Endodermal cell (in vitro differentiated cells): ENCODE results near the gene ITSN1. TPM values are rescaled to one million over a fixed set of nuclear protein-coding genes. Genes with fewer than 3 reads are reported as not detected.
"Not testable (repeated sequence)": the region's sequence is repeated elsewhere in the genome, so short reads cannot be mapped to it uniquely, and the experiment has no call there.

Source experiments
- DNase-seq: peaks from one replicate; pipeline ENCODE4 v3.0.0-alpha.2; 2017
- H3K27ac ChIP-seq: 2 replicates; pipeline ENCODE4 v1.5.1; 2013; ENCODE audit warnings: mild to moderate bottlenecking, low read depth, low read length, moderate library complexity
- H3K27me3 ChIP-seq: 2 replicates; pipeline ENCODE4 v1.6.1; 2013; ENCODE audit warnings: mild to moderate bottlenecking, low read length, moderate library complexity; ENCODE audit not compliant: insufficient read depth, control insufficient read depth, poor library complexity, severe bottlenecking
- H3K36me3 ChIP-seq: 2 replicates; pipeline ENCODE4 v1.7.0; 2013; ENCODE audit warnings: mild to moderate bottlenecking, low read length, moderate library complexity; ENCODE audit not compliant: control insufficient read depth, insufficient read depth
- H3K4me1 ChIP-seq: one replicate; pipeline ENCODE4 v1.7.0; 2013; ENCODE audit warnings: low read length; ENCODE audit not compliant: control insufficient read depth, insufficient read depth
- H3K4me3 ChIP-seq: 2 replicates; pipeline ENCODE4 v1.5.1; 2013; ENCODE audit warnings: mild to moderate bottlenecking, low read length, moderate library complexity
- H3K9ac ChIP-seq: 2 replicates; pipeline ENCODE4 v1.6.1; 2013; ENCODE audit warnings: mild to moderate bottlenecking, low read length, moderate library complexity; ENCODE audit not compliant: poor library complexity, severe bottlenecking; ENCODE audit errors: extremely low read depth
- H3K9me3 ChIP-seq: 2 replicates; pipeline ENCODE4 v1.6.1; 2013; ENCODE audit warnings: mild to moderate bottlenecking, low read length, moderate library complexity; ENCODE audit not compliant: control insufficient read depth
- H3K27ac Mint-ChIP-seq: 2 replicates; pipeline ENCODE4 v1.8.0; 2020; ENCODE audit warnings: mixed read lengths
- H3K27me3 Mint-ChIP-seq: 2 replicates; pipeline ENCODE4 v1.8.0; 2021; ENCODE audit warnings: mild to moderate bottlenecking, mixed read lengths; ENCODE audit not compliant: insufficient read depth
- H3K36me3 Mint-ChIP-seq: 2 replicates; pipeline ENCODE4 v1.8.0; 2020; ENCODE audit warnings: low read depth, mixed read lengths
- H3K4me1 Mint-ChIP-seq: 2 replicates; pipeline ENCODE4 v1.8.0; 2020; ENCODE audit warnings: mixed read lengths
- H3K4me3 Mint-ChIP-seq: 2 replicates; pipeline ENCODE4 v1.8.0; 2020; ENCODE audit warnings: mild to moderate bottlenecking, moderate library complexity, mixed read lengths
- H3K9me3 Mint-ChIP-seq: 2 replicates; pipeline ENCODE4 v1.8.0; 2020; ENCODE audit warnings: mild to moderate bottlenecking, mixed read lengths
- CTCF ChIP-seq: fragments of 200-600 bp; sonication (generic); conservative IDR thresholded peaks from 2 replicates; pipeline ENCODE4 v1.5.0; 2021; ENCODE audit warnings: antibody characterized with exemption, mild to moderate bottlenecking
- WGBS, 2 experiments: methylation state at CpG; one replicate each; pipeline versions ENCODE4 v1.1.5 to v1.1.7; 2013; ENCODE audit warnings: missing lambda C conversion rate in 2 of 2, mixed read lengths in 1 of 2; ENCODE audit not compliant: insufficient coverage in 1 of 2, insufficient read length in 1 of 2; 5-methylcytosine and 5-hydroxymethylcytosine counted together
- total RNA-seq, 2 donors: library from RNA; stranded (reverse); fragmentation: NEBNext Ultra II Directional in 1 of 2; extraction: Animal tissue kit (Norgen Biotek cat#: 25700) in 1 of 2; gene quantifications; 2 replicates in 1 of 2; 3 replicates in 1 of 2; pipeline ENCODE4 v1.2.1, GENCODE V29; 2021

Gene ITSN1
- total RNA-seq, 2 donors from 2014 or later: 89.6 to 104 TPM

DNA sequence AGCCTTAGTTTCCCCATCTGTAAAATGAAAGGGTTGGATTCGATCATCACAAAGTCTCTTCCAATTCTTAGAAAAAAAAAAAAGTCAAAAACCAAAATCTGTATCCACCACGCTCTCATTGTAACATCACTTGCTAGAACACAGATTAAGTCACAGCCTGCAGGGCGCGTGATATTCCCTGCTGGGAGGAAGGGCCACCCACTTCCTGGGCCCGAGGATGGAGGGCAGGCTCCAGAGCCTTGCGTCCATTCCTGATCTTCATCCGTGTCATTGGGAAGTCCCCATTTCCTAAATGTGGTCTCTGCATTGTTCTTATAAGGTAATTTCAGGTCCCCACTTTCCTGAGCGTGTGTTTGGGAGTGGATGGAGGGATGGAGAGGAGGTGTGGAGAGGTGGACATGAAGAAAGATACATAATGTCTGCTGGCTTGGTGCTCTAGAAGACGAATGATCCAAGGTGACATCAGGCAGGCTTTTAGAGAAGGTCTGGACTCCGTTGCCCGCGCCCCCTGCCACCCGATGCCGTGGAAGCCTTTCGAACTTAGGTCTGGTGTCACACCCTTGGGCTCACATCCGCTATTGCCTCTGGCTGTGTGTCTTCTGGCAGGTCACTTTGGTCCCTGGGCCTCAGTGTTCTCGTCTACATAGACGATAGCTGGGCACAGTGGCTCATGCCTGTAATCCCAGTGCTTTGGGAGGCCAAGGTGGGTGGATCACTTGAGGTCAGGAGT lies 217.2 kb downstream of the ITSN1 start:
- no peak for DNase-seq

GRCh38 chr21:33860332-33860879 lies 218.1 kb downstream of the ITSN1 start:
- H3K9me3 ChIP-seq: no peaks in the 10 kb centered on the region

More for the DNA sequence above, 217.2 kb downstream of the ITSN1 start:
- Histone ChIP-seq H3K9ac (no peak overlapping the region), H3K27ac (no peak overlapping the region), H3K36me3 (no peaks in the 10 kb centered on the region), H3K4me1 (peaks cover 4% of the 10 kb centered on the region), H3K27me3 (no peaks in the 10 kb centered on the region), H3K9me3 (no peaks in the 10 kb centered on the region), H3K4me3 (no peak overlapping the region)
- 84 to 86% methylated on average over 12 to 18 of the region's 18 CpGs for WGBS, 2 experiments
- no peak for TF ChIP-seq CTCF
- H3K27ac Mint-ChIP-seq: no peak overlapping the region
- no peaks in the 10 kb centered on the region for H3K27me3 Mint-ChIP-seq
- H3K4me3 Mint-ChIP-seq: no peak overlapping the region
- H3K9me3 Mint-ChIP-seq: no peaks in the 10 kb centered on the region
- peaks cover 22% of the 10 kb centered on the region for H3K4me1 Mint-ChIP-seq
- no peaks in the 10 kb centered on the region for H3K36me3 Mint-ChIP-seq

DNA sequence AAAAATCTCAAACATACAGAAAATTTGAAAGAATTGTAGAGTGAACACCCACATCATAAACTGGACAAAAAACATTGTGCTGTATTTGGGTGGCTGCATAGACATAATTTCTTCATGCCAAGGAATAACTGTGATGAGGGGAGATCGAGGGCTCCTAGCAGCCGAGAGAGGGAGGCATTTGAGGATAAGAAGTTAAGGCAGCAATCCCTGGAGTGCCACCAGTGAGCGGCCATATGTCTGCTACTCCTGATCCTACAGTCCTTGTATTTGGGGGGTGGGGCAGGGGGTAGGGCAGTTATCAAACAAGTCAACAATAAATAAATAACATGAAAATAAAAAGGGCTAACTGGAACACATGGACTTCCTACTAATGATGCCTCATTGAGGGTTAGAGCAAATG lies 218.8 kb downstream of the ITSN1 start:
- Mint-ChIP-seq H3K4me1 (peaks cover 22% of the 10 kb centered on the region), H3K4me3 (no peak overlapping the region), H3K27ac (no peak overlapping the region), H3K36me3 (no peaks in the 10 kb centered on the region), H3K9me3 (no peaks in the 10 kb centered on the region), H3K27me3 (no peaks in the 10 kb centered on the region)
- Histone ChIP-seq H3K9me3 (no peaks in the 10 kb centered on the region), H3K36me3 (no peaks in the 10 kb centered on the region), H3K27ac (no peak overlapping the region), H3K27me3 (no peaks in the 10 kb centered on the region), H3K9ac (no peak overlapping the region), H3K4me3 (no peak overlapping the region), H3K4me1 (peaks cover 4% of the 10 kb centered on the region)
- DNase-seq: no peak
- no peak for TF ChIP-seq CTCF
- WGBS, 2 experiments: 95 to 100% methylated on average over 2 to 3 of the region's 3 CpGs

More at GRCh38 chr21:33860332-33860879, 218.1 kb downstream of the ITSN1 start:
- Mint-ChIP-seq H3K27me3 (no peaks in the 10 kb centered on the region), H3K27ac (no peak overlapping the region), H3K4me3 (no peak overlapping the region), H3K9me3 (no peaks in the 10 kb centered on the region), H3K4me1 (peaks cover 22% of the 10 kb centered on the region), H3K36me3 (no peaks in the 10 kb centered on the region)
- no peaks in the 10 kb centered on the region for H3K36me3 ChIP-seq
- H3K27ac ChIP-seq: no peak overlapping the region
- H3K4me3 ChIP-seq: no peak overlapping the region
- peaks cover 4% of the 10 kb centered on the region for H3K4me1 ChIP-seq
- no peak for DNase-seq
- 94 to 100% methylated on average over 4 to 8 of the region's 8 CpGs for WGBS, 2 experiments
- H3K9ac ChIP-seq: no peak overlapping the region
- no peaks in the 10 kb centered on the region for H3K27me3 ChIP-seq
- TF ChIP-seq CTCF: no peak

GRCh38 chr21:33863191-33863590 lies 220.9 kb downstream of the ITSN1 start:
- H3K4me1 Mint-ChIP-seq: peaks cover 16% of the 10 kb centered on the region
- DNase-seq, H3K36me3 ChIP-seq, H3K9ac ChIP-seq, H3K9me3 ChIP-seq, H3K4me3 Mint-ChIP-seq, H3K4me1 ChIP-seq, H3K27me3 Mint-ChIP-seq, H3K27ac Mint-ChIP-seq, H3K4me3 ChIP-seq, H3K9me3 Mint-ChIP-seq, H3K27me3 ChIP-seq, H3K36me3 Mint-ChIP-seq, H3K27ac ChIP-seq: not testable (repeated sequence)
- WGBS, 2 experiments: 80 to 91% methylated on average over 1 to 7 of the region's 8 CpGs
